HEK293T (cell line): ENCODE data around the gene IP6K3.

Source experiments
- ARNT ChIP-seq: fragments of 450-650 bp; IDR thresholded peaks from 2 replicates; pipeline ENCODE4 v1.6.1; 2017; ENCODE audit warnings: mild to moderate bottlenecking
- BHLHE40 ChIP-seq: fragments of 450-650 bp; IDR thresholded peaks from 2 replicates; pipeline ENCODE4 v1.6.1; 2016; ENCODE audit warnings: mild to moderate bottlenecking, moderate library complexity, borderline replicate concordance
- ELF4 ChIP-seq: fragments of 450-650 bp; IDR thresholded peaks from 2 replicates; pipeline ENCODE4 v1.6.1; 2017; ENCODE audit warnings: antibody characterized with exemption
- FOXA1 ChIP-seq: fragments of 450-650 bp; IDR thresholded peaks from 2 replicates; pipeline ENCODE4 v1.6.1; 2016; ENCODE audit warnings: mild to moderate bottlenecking
- FOXK2 ChIP-seq: fragments of 450-650 bp; IDR thresholded peaks from 2 replicates; pipeline ENCODE4 v1.6.1; 2016; ENCODE audit warnings: mild to moderate bottlenecking
- FOXM1 ChIP-seq: fragments of 450-650 bp; IDR thresholded peaks from 2 replicates; pipeline ENCODE4 v1.6.1; 2017; ENCODE audit warnings: mild to moderate bottlenecking, borderline replicate concordance
- L3MBTL2 ChIP-seq: fragments of 450-650 bp; conservative IDR thresholded peaks from 2 replicates; pipeline ENCODE4 v1.6.1; 2016; ENCODE audit warnings: mild to moderate bottlenecking
- LEF1 ChIP-seq: fragments of 450-650 bp; IDR thresholded peaks from 2 replicates; pipeline ENCODE4 v1.6.1; 2017; ENCODE audit warnings: mild to moderate bottlenecking, borderline replicate concordance
- SP1 ChIP-seq: fragments of 450-650 bp; IDR thresholded peaks from 2 replicates; pipeline ENCODE4 v1.6.1; 2017
- SUZ12 ChIP-seq: fragments of 450-650 bp; IDR thresholded peaks from 2 replicates; pipeline ENCODE4 v1.6.1; 2016; ENCODE audit warnings: mild to moderate bottlenecking
- TARDBP ChIP-seq: fragments of 450-650 bp; IDR thresholded peaks from 2 replicates; pipeline ENCODE4 v1.6.1; 2016
- ZNF384 ChIP-seq: fragments of 450-650 bp; IDR thresholded peaks from 2 replicates; pipeline ENCODE4 v1.6.1; 2016
- TF ChIP-seq, protein P1 (sequence below): fragments of 450-650 bp; IDR thresholded peaks from 2 replicates; pipeline ENCODE4 v1.6.1; 2016

DNA sequence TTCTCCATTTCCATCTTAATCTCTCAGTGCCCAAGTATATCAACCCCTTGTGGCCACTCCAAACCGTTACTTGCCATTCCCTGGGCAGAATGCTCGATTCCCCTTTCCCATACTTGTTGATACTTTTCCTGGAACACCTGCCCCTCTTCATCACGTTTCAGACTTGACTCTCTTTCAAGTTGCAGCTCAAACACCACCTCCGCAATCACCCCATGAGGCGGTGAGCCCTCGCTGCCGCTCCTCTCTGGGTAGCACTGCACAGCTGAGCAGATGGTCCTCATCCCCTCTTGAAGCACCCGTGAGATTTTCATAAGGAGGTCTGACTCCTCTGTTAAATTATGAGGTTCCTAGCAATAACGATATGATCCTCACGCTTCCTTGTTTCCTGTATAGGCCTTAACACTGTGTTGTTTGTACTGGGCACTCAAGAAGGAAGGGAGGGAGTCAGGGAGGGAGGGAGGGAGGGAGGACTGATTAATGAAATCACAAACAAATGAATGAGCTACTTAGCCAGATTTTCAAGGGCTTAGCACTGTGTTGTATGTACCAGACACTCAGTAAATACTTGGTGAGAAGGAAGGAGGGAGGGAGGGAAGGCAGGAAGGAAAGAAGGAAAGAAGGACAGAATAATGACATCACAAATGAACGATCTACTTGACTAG, 27.2 kb downstream of the IP6K3 start:
- TF ChIP-seq ELF4 (no peak), FOXM1 (no peak), LEF1 (no peak), TARDBP (no peak), L3MBTL2 (no peak), ZNF384 (no peak), SUZ12 (no peak), SP1 (no peak), BHLHE40 (no peak), FOXA1 (no peak), ARNT (no peak), FOXK2 (no peak)
- TF ChIP-seq, protein P1, sequence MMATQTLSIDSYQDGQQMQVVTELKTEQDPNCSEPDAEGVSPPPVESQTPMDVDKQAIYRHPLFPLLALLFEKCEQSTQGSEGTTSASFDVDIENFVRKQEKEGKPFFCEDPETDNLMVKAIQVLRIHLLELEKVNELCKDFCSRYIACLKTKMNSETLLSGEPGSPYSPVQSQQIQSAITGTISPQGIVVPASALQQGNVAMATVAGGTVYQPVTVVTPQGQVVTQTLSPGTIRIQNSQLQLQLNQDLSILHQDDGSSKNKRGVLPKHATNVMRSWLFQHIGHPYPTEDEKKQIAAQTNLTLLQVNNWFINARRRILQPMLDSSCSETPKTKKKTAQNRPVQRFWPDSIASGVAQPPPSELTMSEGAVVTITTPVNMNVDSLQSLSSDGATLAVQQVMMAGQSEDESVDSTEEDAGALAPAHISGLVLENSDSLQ: no peak
